K562 (cell line): ENCODE data around the gene SRCAP. TPM values are rescaled to one million over a fixed set of nuclear protein-coding genes. Genes with fewer than 3 reads are reported as not detected.
A peak's percentile ranks its signal among the peaks of the same experiment; 100 is the strongest.

Experiments
- ATAC-seq: fragments of 200-7000 bp; cut with Tn5 transposase; 3 replicates; pipeline ENCODE4 v1.9.1; 2020; ENCODE audit warnings: moderate library complexity
- BruUV-seq: library from RNA; stranded (reverse); fragments of 400-500 nt; replicated peaks from 2 replicates; lab custom pipeline; 2021; lab: Mats Ljungman, UMichigan
- CTCF ChIA-PET: fragments of 300-600 bp; formaldehyde crosslinking; extraction: SDS; loops from one replicate; lab custom pipeline; 2021; ENCODE audit warnings: low intra/inter-chr PET ratio; lab: Yijun Ruan, JAX
- POLR2A ChIA-PET: fragments of 300-600, 350-650 bp; sonication (Branson Sonifier 250); formaldehyde crosslinking; extraction: SDS; loops from one replicate; lab custom pipeline; 2021; ENCODE audit warnings: antibody characterized with exemption, inconsistent platforms; lab: Yijun Ruan, JAX
- DNase-seq, 4 experiments: peaks; one replicate each; pipeline versions ENCODE4 v3.0.0 to v3.0.0-alpha.2; 2011 to 2018; ENCODE audit warnings: low spot score in 3 of 4, mixed read lengths in 3 of 4; ENCODE audit errors: extremely low read depth in 1 of 4
- FAIRE-seq: peaks from 2 replicates; lab custom pipeline; 2011; peaks lifted over from hg19 to GRCh38; lab: Jason Lieb, UNC
- H2AFZ ChIP-seq: 2 replicates; pipeline ENCODE4 v1.6.0; 2011; ENCODE audit warnings: low read depth, low read length, control low read depth, inconsistent platforms
- H3K27ac ChIP-seq: fragments of 200-600 bp; 3 replicates; pipeline ENCODE4 v1.8.0; 2011; ENCODE audit warnings: low read depth, mild to moderate bottlenecking, control low read depth, inconsistent platforms, low read length, moderate library complexity, mixed read lengths; ENCODE audit errors: extremely low read depth
- H3K27me3 ChIP-seq, 2 experiments: fragments of 300-600 bp in 1 of 2; 2 replicates in 1 of 2; 3 replicates in 1 of 2; pipeline versions ENCODE4 v1.6.0 to v1.8.0; 2011; ENCODE audit warnings: inconsistent platforms in 2 of 2, low read length in 2 of 2, mild to moderate bottlenecking in 1 of 2, mixed read lengths in 1 of 2, moderate library complexity in 1 of 2; ENCODE audit not compliant: control insufficient read depth in 2 of 2, insufficient read depth in 2 of 2
- H3K36me3 ChIP-seq: fragments of 300-600 bp; 3 replicates; pipeline ENCODE4 v1.8.0; 2011; ENCODE audit warnings: mild to moderate bottlenecking, low read length, inconsistent platforms; ENCODE audit not compliant: control insufficient read depth, insufficient read depth
- H3K4me1 ChIP-seq, 2 experiments: fragments of 200-600 bp in 1 of 2; replicated peaks in 1 of 2; 2 replicates in 1 of 2; 3 replicates in 1 of 2; pipeline versions ENCODE4 v1.5.1 to v1.8.0; 2011; ENCODE audit warnings: inconsistent platforms in 2 of 2, low read length in 2 of 2, mild to moderate bottlenecking in 1 of 2, mixed read lengths in 1 of 2, moderate library complexity in 1 of 2; ENCODE audit not compliant: control insufficient read depth in 2 of 2, insufficient read depth in 2 of 2
- H3K4me2 ChIP-seq: 2 replicates; pipeline ENCODE4 v1.6.1; 2011; ENCODE audit warnings: low read length, control low read depth, inconsistent platforms, mixed read lengths; ENCODE audit not compliant: insufficient read depth
- H3K4me3 ChIP-seq: fragments of 200-600 bp; sonication (generic), shearing (Covaris generic); 2 replicates; pipeline ENCODE4 v1.5.1; 2016; ENCODE audit warnings: control low read depth, inconsistent platforms
- H3K79me2 ChIP-seq: fragments of 200-600 bp; 3 replicates; pipeline ENCODE4 v1.8.0; 2011; ENCODE audit warnings: low read length, inconsistent platforms; ENCODE audit not compliant: control insufficient read depth, insufficient read depth
- H3K9ac ChIP-seq, 2 experiments: 2 replicates each; pipeline versions ENCODE4 v1.6.0 to v1.6.1; 2011; ENCODE audit warnings: low read depth in 2 of 2, low read length in 2 of 2, control low read depth in 1 of 2, inconsistent platforms in 1 of 2, mild to moderate bottlenecking in 1 of 2, mixed read lengths in 1 of 2; ENCODE audit not compliant: insufficient read depth in 1 of 2
- H3K9me1 ChIP-seq: one replicate; pipeline ENCODE4 v1.6.0; 2011; ENCODE audit warnings: inconsistent platforms, mild to moderate bottlenecking, low read length, moderate library complexity; ENCODE audit not compliant: control insufficient read depth, insufficient read depth
- H3K9me3 ChIP-seq: replicated peaks from 2 replicates; pipeline ENCODE4 v1.5.1; 2011; ENCODE audit warnings: low read depth, low read length, inconsistent platforms; ENCODE audit not compliant: control insufficient read depth, insufficient read depth
- H4K20me1 ChIP-seq: replicated peaks from 2 replicates; pipeline ENCODE4 v1.6.1; 2011; ENCODE audit warnings: low read length, inconsistent platforms, mixed read lengths; ENCODE audit not compliant: control insufficient read depth, insufficient read depth
- BCOR ChIP-seq: fragments of 450-650 bp; IDR thresholded peaks from 2 replicates; pipeline ENCODE4 v1.6.1; 2016
- CREB1 ChIP-seq, 2 experiments: sonication (generic) in 1 of 2; formaldehyde crosslinking in 1 of 2; IDR thresholded peaks; 2 replicates each; pipeline versions ENCODE4 v1.6.1 to v1.8.0; 2012 to 2022; ENCODE audit warnings: inconsistent platforms in 1 of 2, mild to moderate bottlenecking in 1 of 2, missing genetic modification reagents in 1 of 2, moderate library complexity in 1 of 2
- CTBP1 ChIP-seq: fragments of 450-650 bp; IDR thresholded peaks from 2 replicates; pipeline ENCODE4 v1.6.1; 2016; ENCODE audit warnings: borderline replicate concordance
- ELF4 ChIP-seq: fragments of 450-650 bp; formaldehyde crosslinking; IDR thresholded peaks from 2 replicates; pipeline ENCODE4 v1.4.0; 2022; ENCODE audit warnings: missing genetic modification characterization
- ETV1 ChIP-seq: fragments of 450-650 bp; conservative IDR thresholded peaks from 2 replicates; pipeline ENCODE4 v1.6.1; 2016; ENCODE audit warnings: missing genetic modification characterization, control low read depth, low read depth, missing compliant biosample characterization
- FUS ChIP-seq: fragments of 200-400 bp; formaldehyde crosslinking; optimal IDR thresholded peaks from 2 replicates; pipeline ENCODE3; 2017; ENCODE audit warnings: low read depth, low read length
- MEF2A ChIP-seq: IDR thresholded peaks from 2 replicates; pipeline ENCODE4 v1.6.1; 2011; ENCODE audit warnings: low read depth, mild to moderate bottlenecking, low read length, moderate library complexity; ENCODE audit not compliant: control insufficient read depth
- NFE2L1 ChIP-seq: fragments of 450-650 bp; IDR thresholded peaks from 2 replicates; pipeline ENCODE4 v1.6.1; 2016; ENCODE audit warnings: missing genetic modification characterization, low read depth, mild to moderate bottlenecking, missing compliant biosample characterization, moderate library complexity, borderline replicate concordance
- NR2C2 ChIP-seq, 2 experiments: fragments of 200-800 bp in 1 of 2; sonication (Bioruptor generic) in 1 of 2; sonication (generic) in 1 of 2; formaldehyde crosslinking in 1 of 2; IDR thresholded peaks; 2 replicates each; pipeline versions ENCODE4 v1.6.1 to v1.8.0; 2016 to 2022; ENCODE audit warnings: mild to moderate bottlenecking in 1 of 2, missing compliant biosample characterization in 1 of 2, missing genetic modification characterization in 1 of 2, missing genetic modification reagents in 1 of 2
- RBM22 ChIP-seq: fragments of 200-400 bp; formaldehyde crosslinking; IDR thresholded peaks from 2 replicates; pipeline ENCODE4 v1.6.1; 2018; ENCODE audit warnings: low read length, low read depth; ENCODE audit not compliant: poor library complexity, severe bottlenecking
- RBM34 ChIP-seq: fragments of 200-400 bp; formaldehyde crosslinking; IDR thresholded peaks from 2 replicates; pipeline ENCODE4 v1.6.1; 2018; ENCODE audit warnings: low read length, borderline replicate concordance; ENCODE audit not compliant: insufficient read depth
- ZNF143 ChIP-seq: sonication (generic); formaldehyde crosslinking; IDR thresholded peaks from 2 replicates; pipeline ENCODE4 v1.9.0; 2022; ENCODE audit warnings: mild to moderate bottlenecking, missing genetic modification reagents
- ZNF232 ChIP-seq: sonication (generic); formaldehyde crosslinking; IDR thresholded peaks from 2 replicates; pipeline ENCODE4 v1.8.0; 2022; ENCODE audit warnings: mild to moderate bottlenecking, missing genetic modification reagents
- ZNF384 ChIP-seq: IDR thresholded peaks from 2 replicates; pipeline ENCODE4 v1.6.1; 2012; ENCODE audit warnings: low read depth, low read length, improper control_type of control experiment
- ZNF592 ChIP-seq: fragments of 450-650 bp; IDR thresholded peaks from 2 replicates; pipeline ENCODE4 v1.6.1; 2017; ENCODE audit warnings: antibody characterized with exemption, mild to moderate bottlenecking
- ZNF780A ChIP-seq: fragments of 250-450 bp; sonication (Bioruptor Pico); IDR thresholded peaks from 2 replicates; pipeline ENCODE4 v1.5.0; 2021; ENCODE audit warnings: mild to moderate bottlenecking
- WGBS: fragments of 100-300 bp; shearing (Covaris generic); methylation state at CpG from one replicate; pipeline ENCODE4 v1.1.6; 2016; ENCODE audit warnings: low coverage, mixed read lengths; ENCODE audit not compliant: insufficient coverage; ENCODE audit errors: missing lambda C conversion rate; 5-methylcytosine and 5-hydroxymethylcytosine counted together
- in situ Hi-C: fragments of 300-500 bp; cut with MboI; formaldehyde crosslinking; loops from 4 replicates; pipeline ENCODE4 v1.15.0; 2018; ENCODE audit warnings: inconsistent platforms, mixed read lengths
- intact Hi-C: fragments of 100-400 bp; cut with micrococcal nuclease; formaldehyde crosslinking; loops from 2 replicates; pipeline ENCODE4 v1.14.2; 2022
- polyA plus RNA-seq, 8 experiments: library from polyadenylated mRNA; depleted of rRNA in 4 of 8; stranded (reverse) in 5 of 8; unstranded in 3 of 8; fragments of >200 nt; fragmentation: Nextera tagmentation in 2 of 8; fragmentation: Illumina TruSeq in 1 of 8; extraction: Ambion mirVana in 2 of 8; extraction: Trizol in 1 of 8; gene quantifications; 2 replicates each; pipeline versions ENCODE4 v1.2.1 to v1.2.3, GENCODE V29; 2011 to 2014; ENCODE audit warnings: inconsistent platforms in 1 of 8, missing spikeins in 1 of 8
- total RNA-seq, 7 experiments: library from RNA; depleted of rRNA in 6 of 7; stranded (reverse); fragments of >200 nt in 6 of 7; fragmentation: Illumina TruSeq in 2 of 7; extraction: Trizol in 2 of 7; gene quantifications; 2 replicates each; pipeline versions ENCODE4 v1.2.1 to v1.2.3, GENCODE V29; 2011 to 2021; ENCODE audit warnings: low replicate concordance in 1 of 7
- TF ChIP-seq, protein P1 (sequence below), 2 experiments: IDR thresholded peaks; 2 replicates each; pipeline ENCODE4 v1.6.1; 2011; ENCODE audit warnings: borderline replicate concordance in 1 of 2, control low read depth in 1 of 2, low read depth in 1 of 2, low read length in 1 of 2, mild to moderate bottlenecking in 1 of 2, mixed read lengths in 1 of 2, moderate library complexity in 1 of 2; ENCODE audit not compliant: insufficient read depth in 1 of 2, insufficient read length in 1 of 2, poor library complexity in 1 of 2, severe bottlenecking in 1 of 2; ENCODE audit errors: extremely low read depth in 1 of 2

SRCAP gene
- total and polyA plus RNA-seq, 9 of the 15 experiments (the other 6 are each of a cell fraction or from before 2014, with no cell fraction given), result 0.21 to 62.6 (median 5.8) TPM

GRCh38 chr16:30758988-30759491 lies 60.1 kb downstream of the SRCAP start:
- ATAC-seq, result no peak
- TF ChIP-seq RBM34 (no peak), ZNF780A (CRISPR knock-in tag) (no peak), ZNF232 (CRISPR knock-in tag) (no peak), NR2C2 (CRISPR knock-in tag; IDR thresholded peaks at IDR 0.05) (no peak), NR2C2 (tag; IDR thresholded peaks at IDR 0.05) (no peak), BCOR (no peak), ZNF384 (no peak), ELF4 (no peak), CREB1 (IDR thresholded peaks at IDR 0.05) (no peak), CREB1 (CRISPR knock-in tag; IDR thresholded peaks at IDR 0.05) (no peak), ZNF592 (no peak), FUS (no peak), CTBP1 (no peak), NFE2L1 (tag) (no peak), ETV1 (tag) (no peak), MEF2A (no peak), ZNF143 (CRISPR knock-in tag) (no peak), RBM22 (no peak)
- TF ChIP-seq, protein P1, sequence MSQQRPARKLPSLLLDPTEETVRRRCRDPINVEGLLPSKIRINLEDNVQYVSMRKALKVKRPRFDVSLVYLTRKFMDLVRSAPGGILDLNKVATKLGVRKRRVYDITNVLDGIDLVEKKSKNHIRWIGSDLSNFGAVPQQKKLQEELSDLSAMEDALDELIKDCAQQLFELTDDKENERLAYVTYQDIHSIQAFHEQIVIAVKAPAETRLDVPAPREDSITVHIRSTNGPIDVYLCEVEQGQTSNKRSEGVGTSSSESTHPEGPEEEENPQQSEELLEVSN (IDR thresholded peaks at IDR 0.05; ENCODE audit: borderline replicate concordance in 1 of 2, extremely low read depth in 1 of 2, insufficient read depth in 1 of 2, insufficient read length in 1 of 2, low read depth in 1 of 2, low read length in 1 of 2, poor library complexity in 1 of 2, severe bottlenecking in 1 of 2), result no peak
- H3K9ac ChIP-seq, result peak overlapping the region in 1 of 2 experiments; percentile 19; a peak in 1 of 4 replicates
- no peak overlapping the region for H3K4me2 ChIP-seq
- WGBS, result 72% methylated on average over 9 of the region's 10 CpGs
- no peaks in the 10 kb centered on the region for H3K27me3 ChIP-seq
- no peak for DNase-seq
- no peaks in the 10 kb centered on the region for H3K9me1 ChIP-seq
- intact Hi-C loops, result no loop called here
- H4K20me1 ChIP-seq, result no peaks in the 10 kb centered on the region
- H3K9me3 ChIP-seq, result no peaks in the 10 kb centered on the region
- BruUV-seq, result no TSS peak
- POLR2A ChIA-PET, result interaction anchor here (3.7 kb wide), 2 partner anchors 9 to 12 kb away, joined by 24 to 28 read pairs; partner anchors contain the start of gene PHKG2
- peaks cover 36% of the 10 kb centered on the region for H3K79me2 ChIP-seq
- no peak for FAIRE-seq
- no peak overlapping the region for H2AFZ ChIP-seq
- no peak overlapping the region for H3K4me3 ChIP-seq
- H3K4me1 ChIP-seq, result peaks cover 19 to 34% of the 10 kb centered on the region in 2 experiments; a peak in 4 of 5 replicates
- CTCF ChIA-PET, result no interaction called here
- in situ Hi-C loops, result no loop called here
- peaks cover 71% of the 10 kb centered on the region for H3K36me3 ChIP-seq
- no peak overlapping the region for H3K27ac ChIP-seq
